ENCODE data around the gene RBM18. TPM values are rescaled to one million over a fixed set of nuclear protein-coding genes. Genes with fewer than 3 reads are reported as not detected.

RBM18 gene
- total RNA-seq, 1 donor: 11.2 TPM

DNA sequence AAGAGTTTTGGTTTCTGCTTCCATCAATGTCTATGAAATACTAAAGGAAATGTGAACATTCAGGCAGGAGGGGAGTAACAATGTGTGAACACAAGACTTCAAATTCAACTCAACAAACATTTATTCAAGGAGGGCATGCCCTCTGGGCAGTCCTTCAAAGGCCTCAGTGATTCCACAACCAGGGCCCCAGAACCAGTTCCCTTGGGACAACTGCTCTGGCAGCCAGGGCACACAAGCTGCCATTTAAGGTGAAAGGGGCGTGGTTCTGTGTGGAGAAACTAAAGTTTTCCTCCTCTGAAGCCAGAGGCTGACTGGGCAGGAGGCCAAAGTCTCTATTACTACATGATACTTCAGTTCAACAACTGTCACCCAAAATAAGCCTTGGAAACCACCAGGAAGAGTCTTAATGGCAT, 3.2 kb downstream of the RBM18 start:
- no peak overlapping the region for H3K4me3 ChIP-seq (ENCODE audit: low read depth, low read length)
- DNase-seq (ENCODE audit: low read depth): peak; percentile 79
- TF ChIP-seq, protein P1, sequence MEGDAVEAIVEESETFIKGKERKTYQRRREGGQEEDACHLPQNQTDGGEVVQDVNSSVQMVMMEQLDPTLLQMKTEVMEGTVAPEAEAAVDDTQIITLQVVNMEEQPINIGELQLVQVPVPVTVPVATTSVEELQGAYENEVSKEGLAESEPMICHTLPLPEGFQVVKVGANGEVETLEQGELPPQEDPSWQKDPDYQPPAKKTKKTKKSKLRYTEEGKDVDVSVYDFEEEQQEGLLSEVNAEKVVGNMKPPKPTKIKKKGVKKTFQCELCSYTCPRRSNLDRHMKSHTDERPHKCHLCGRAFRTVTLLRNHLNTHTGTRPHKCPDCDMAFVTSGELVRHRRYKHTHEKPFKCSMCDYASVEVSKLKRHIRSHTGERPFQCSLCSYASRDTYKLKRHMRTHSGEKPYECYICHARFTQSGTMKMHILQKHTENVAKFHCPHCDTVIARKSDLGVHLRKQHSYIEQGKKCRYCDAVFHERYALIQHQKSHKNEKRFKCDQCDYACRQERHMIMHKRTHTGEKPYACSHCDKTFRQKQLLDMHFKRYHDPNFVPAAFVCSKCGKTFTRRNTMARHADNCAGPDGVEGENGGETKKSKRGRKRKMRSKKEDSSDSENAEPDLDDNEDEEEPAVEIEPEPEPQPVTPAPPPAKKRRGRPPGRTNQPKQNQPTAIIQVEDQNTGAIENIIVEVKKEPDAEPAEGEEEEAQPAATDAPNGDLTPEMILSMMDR (IDR thresholded peaks at IDR 0.05; ENCODE audit: insufficient read depth, low read depth, low read length): no peak

DNA sequence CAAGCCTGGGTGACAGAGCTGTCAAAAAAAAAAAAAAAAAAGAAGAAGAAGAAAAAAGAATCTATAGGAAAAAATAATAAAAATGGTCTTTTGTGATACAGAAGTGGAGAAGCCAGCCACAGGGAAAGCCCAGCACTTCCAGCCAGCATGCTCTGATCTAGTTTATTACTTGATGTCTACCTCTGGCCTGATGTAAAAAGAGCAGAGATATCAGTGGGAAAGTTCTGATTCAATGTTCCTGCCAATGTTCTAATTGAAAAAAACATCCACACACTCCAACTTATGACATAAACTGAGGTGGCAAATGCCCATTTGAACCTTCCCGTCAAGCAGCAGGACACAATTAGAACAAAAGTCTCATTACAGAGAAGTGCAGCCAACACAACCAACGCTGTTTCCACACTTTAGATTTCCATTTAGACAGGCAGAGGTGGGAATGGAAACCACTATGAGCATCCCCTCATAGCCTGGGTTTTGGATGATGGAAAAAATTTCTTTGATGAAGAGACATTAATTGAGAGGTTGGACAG, 5.7 kb downstream of the RBM18 start:
- no peak for DNase-seq (ENCODE audit: low read depth)
- TF ChIP-seq, protein P1 (IDR thresholded peaks at IDR 0.05; ENCODE audit: insufficient read depth, low read depth, low read length): no peak
- no peak overlapping the region for H3K4me3 ChIP-seq (ENCODE audit: low read depth, low read length)

DNA sequence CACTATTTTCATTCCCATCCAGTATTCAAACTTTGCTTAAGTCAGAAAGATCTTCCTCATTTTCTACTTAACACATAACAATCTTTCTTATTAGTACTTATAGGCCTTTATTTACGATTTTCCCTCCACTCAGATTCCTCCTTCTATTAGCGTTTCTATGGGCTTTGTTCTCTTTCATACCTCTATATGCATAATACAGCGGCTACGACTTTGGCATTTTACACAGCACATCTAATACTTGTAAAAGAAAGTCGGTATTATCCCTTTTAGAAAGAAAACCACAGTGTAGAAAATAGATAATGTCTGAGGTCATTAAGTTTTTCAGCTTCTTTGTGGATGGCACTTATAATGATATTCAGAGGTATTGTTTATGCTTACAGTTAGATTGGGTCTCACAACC, 8.4 kb downstream of the RBM18 start:
- TF ChIP-seq, protein P1 (IDR thresholded peaks at IDR 0.05; ENCODE audit: insufficient read depth, low read depth, low read length): no peak
- no peak overlapping the region for H3K4me3 ChIP-seq (ENCODE audit: low read depth, low read length)
- DNase-seq (ENCODE audit: low read depth): no peak

DNA sequence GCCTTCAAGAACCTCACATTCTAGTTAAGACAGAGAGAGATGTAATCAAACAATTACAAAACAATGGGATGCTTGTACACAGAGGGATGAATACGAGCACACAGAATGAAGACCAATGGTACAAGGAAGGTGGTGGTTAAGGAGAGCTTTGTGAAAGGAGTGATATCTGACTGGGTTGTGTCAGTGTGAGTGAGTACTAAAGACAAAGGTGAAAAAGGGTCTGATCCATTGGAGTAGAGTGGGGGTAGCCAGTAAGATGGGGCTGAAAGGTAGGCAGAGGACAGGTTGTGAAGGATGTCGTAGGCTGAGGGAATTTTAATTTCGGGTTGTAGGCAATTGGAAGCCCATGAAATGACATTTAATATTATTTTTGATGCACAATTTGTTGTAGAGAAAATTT, 9.9 kb downstream of the RBM18 start:
- H3K4me3 ChIP-seq (ENCODE audit: low read depth, low read length): no peak overlapping the region
- no peak for DNase-seq (ENCODE audit: low read depth)
- TF ChIP-seq, protein P1 (IDR thresholded peaks at IDR 0.05; ENCODE audit: insufficient read depth, low read depth, low read length): no peak

DNA sequence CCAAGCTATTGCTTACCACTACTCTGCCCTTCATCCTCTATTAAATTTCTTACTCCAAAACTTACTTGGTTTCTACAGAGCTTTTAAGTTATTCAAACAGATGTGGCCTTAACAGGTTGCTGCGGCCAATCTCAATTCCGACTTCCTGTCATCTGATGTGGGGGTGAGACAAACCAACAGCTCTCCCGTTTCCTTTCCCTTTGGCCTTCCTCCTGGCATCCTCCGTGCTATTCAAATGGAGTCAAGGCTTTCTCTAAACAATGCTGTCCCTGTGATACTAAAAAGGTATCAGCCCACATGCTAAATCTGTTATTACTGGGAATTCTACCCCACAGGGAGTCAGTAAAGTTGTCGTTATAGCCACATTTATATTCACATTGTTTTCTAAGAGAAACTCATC, 11.8 kb downstream of the RBM18 start:
- H3K4me3 ChIP-seq (ENCODE audit: low read depth, low read length): no peak overlapping the region
- no peak for DNase-seq (ENCODE audit: low read depth)
- TF ChIP-seq, protein P1 (IDR thresholded peaks at IDR 0.05; ENCODE audit: insufficient read depth, low read depth, low read length): no peak

DNA sequence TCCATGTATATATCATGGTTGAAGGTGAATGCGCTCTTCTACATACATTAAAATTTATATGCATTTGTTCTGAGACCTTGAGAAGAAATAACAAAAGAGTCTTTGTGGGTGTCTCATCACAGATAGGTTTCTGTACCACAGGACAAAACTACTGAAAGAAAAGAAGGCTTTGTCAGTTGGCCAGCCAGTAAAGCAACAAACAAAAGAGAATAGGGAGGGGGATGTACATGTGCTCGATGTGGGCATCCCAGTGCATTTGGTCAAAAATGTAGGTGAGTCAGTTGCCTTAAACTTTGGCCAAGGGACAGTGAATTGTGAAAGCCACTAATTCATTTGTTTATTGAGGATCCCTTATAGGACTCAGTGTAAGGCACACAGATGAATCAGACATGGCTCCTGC, 13.3 kb downstream of the RBM18 start:
- TF ChIP-seq, protein P1 (IDR thresholded peaks at IDR 0.05; ENCODE audit: insufficient read depth, low read depth, low read length): no peak
- no peak overlapping the region for H3K4me3 ChIP-seq (ENCODE audit: low read depth, low read length)

DNA sequence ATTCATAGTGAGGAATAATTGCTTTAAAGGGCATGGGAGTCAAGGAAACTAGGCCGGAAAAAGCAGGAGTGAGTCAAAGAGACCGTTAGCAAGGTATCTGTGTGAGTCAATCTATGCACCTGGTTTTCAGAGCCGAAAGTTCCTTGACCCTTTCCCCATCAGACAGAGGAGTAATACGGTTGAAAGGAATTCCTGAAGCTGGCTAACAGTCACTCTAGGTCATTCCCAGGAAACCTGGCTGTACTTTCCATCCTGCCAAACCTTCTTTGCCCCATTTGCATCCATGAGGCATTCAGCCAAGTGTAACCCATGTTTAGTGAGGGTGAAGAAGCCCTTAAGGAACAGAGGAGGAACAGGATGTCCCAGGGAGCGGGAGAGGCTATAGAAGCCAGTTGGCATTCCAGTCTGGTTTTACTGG, 16.2 kb downstream of the RBM18 start:
- DNase-seq (ENCODE audit: low read depth): no peak
- TF ChIP-seq, protein P1 (IDR thresholded peaks at IDR 0.05; ENCODE audit: insufficient read depth, low read depth, low read length): no peak
- no peak overlapping the region for H3K4me3 ChIP-seq (ENCODE audit: low read depth, low read length)

More for the DNA sequence above, 13.3 kb downstream of the RBM18 start:
- no peak for DNase-seq (ENCODE audit: low read depth)

Data from fibroblast of villous mesenchyme (primary cell).